RWPE2 (cell line): ENCODE results near the gene TALDO1.

Source experiments
- ATAC-seq: fragments of 200-7000 bp; cut with Tn5 transposase; 3 replicates; pipeline ENCODE4 v1.9.1; 2021; ENCODE audit warnings: low read depth
- DNase-seq: peaks from one replicate; pipeline ENCODE4 v3.0.0-alpha.2; 2020; ENCODE audit warnings: low spot score
- H3K27ac ChIP-seq: fragments of 450-650 bp; 2 replicates; pipeline ENCODE4 v1.5.1; 2017; ENCODE audit warnings: mild to moderate bottlenecking; ENCODE audit not compliant: poor library complexity, severe bottlenecking
- H3K27me3 ChIP-seq: fragments of 250-450 bp; sonication (Bioruptor Pico); 2 replicates; pipeline ENCODE4 v1.5.1; 2021; ENCODE audit warnings: mild to moderate bottlenecking, moderate library complexity; ENCODE audit not compliant: insufficient read depth, poor library complexity, severe bottlenecking
- H3K36me3 ChIP-seq: fragments of 250-450 bp; sonication (Bioruptor Pico); 2 replicates; pipeline ENCODE4 v1.5.1; 2020; ENCODE audit warnings: low read depth, mild to moderate bottlenecking, moderate library complexity
- H3K4me1 ChIP-seq: fragments of 250-450 bp; sonication (Bioruptor Pico); 2 replicates; pipeline ENCODE4 v1.5.1; 2021; ENCODE audit warnings: mild to moderate bottlenecking, moderate library complexity; ENCODE audit not compliant: insufficient read depth, poor library complexity, severe bottlenecking
- H3K4me3 ChIP-seq: fragments of 250-450 bp; sonication (Bioruptor Pico); 2 replicates; pipeline ENCODE4 v1.5.1; 2021; ENCODE audit warnings: mild to moderate bottlenecking, moderate library complexity; ENCODE audit not compliant: severe bottlenecking
- H3K9me3 ChIP-seq: fragments of 250-450 bp; sonication (Bioruptor Pico); 2 replicates; pipeline ENCODE4 v1.5.1; 2021; ENCODE audit warnings: mild to moderate bottlenecking, moderate library complexity; ENCODE audit not compliant: severe bottlenecking
- CTCF ChIP-seq: fragments of 450-650 bp; IDR thresholded peaks from one replicate; pipeline ENCODE4 v1.5.1; 2017; ENCODE audit warnings: mild to moderate bottlenecking, moderate library complexity; ENCODE audit not compliant: poor library complexity, severe bottlenecking

The TALDO1 gene

GRCh38 chr11:812390-812789 is 65.1 kb downstream of the TALDO1 start:
- no peak for DNase-seq
- Histone ChIP-seq H3K9me3 (no peaks in the 10 kb centered on the region), H3K27ac (peak overlapping the region; percentile 73), H3K36me3 (peaks cover 37% of the 10 kb centered on the region), H3K27me3 (no peaks in the 10 kb centered on the region), H3K4me1 (no peaks in the 10 kb centered on the region), H3K4me3 (no peak overlapping the region)
- ATAC-seq: no peak
- no peak for TF ChIP-seq CTCF

- H3K27ac ChIP-seq: peak overlapping the region; percentile 73
- TF ChIP-seq CTCF: no peak
These were observed 65.8 kb downstream of the TALDO1 start for GRCh38 chr11:813072-813455.

GRCh38 chr11:813456-814096 is 66.3 kb downstream of the TALDO1 start:
- H3K27ac ChIP-seq: no peak overlapping the region
- TF ChIP-seq CTCF: no peak
- DNase-seq (no peak), ATAC-seq (no peak)
- H3K36me3 ChIP-seq: peaks cover 37% of the 10 kb centered on the region
- no peak overlapping the region for H3K4me3 ChIP-seq
- peaks cover 3% of the 10 kb centered on the region for H3K4me1 ChIP-seq
- H3K9me3 ChIP-seq: no peaks in the 10 kb centered on the region
- H3K27me3 ChIP-seq: no peaks in the 10 kb centered on the region

More at GRCh38 chr11:813072-813455, 65.8 kb downstream of the TALDO1 start:
- H3K9me3 ChIP-seq: no peaks in the 10 kb centered on the region
- H3K4me3 ChIP-seq: no peak overlapping the region
- no peaks in the 10 kb centered on the region for H3K27me3 ChIP-seq
- peaks cover 37% of the 10 kb centered on the region for H3K36me3 ChIP-seq
- H3K4me1 ChIP-seq: no peaks in the 10 kb centered on the region
- no peak for ATAC-seq
- no peak for DNase-seq
